Cardiac muscle cell (in vitro differentiated cells and primary cell): ENCODE data around the gene KRTAP6-1. TPM values are rescaled to one million over a fixed set of nuclear protein-coding genes. Genes with fewer than 3 reads are reported as not detected.

ENCODE experiments used
- DNase-seq, 2 donors: peaks; one replicate each; pipeline versions ENCODE4 v3.0.0 to v3.0.0-alpha.2; 2010 to 2017; ENCODE audit warnings: low read depth in 1 of 2, low spot score in 1 of 2
- H3K27ac ChIP-seq: fragments of 200-600 bp; sonication (generic); 2 replicates; pipeline ENCODE4 v1.5.1; 2016
- H3K27me3 ChIP-seq: fragments of 200-600 bp; sonication (generic); 2 replicates; pipeline ENCODE4 v1.6.0; 2016; ENCODE audit warnings: control low read depth
- H3K36me3 ChIP-seq: fragments of 200-600 bp; sonication (generic); 2 replicates; pipeline ENCODE4 v1.5.1; 2016; ENCODE audit warnings: control low read depth
- H3K4me1 ChIP-seq: fragments of 200-600 bp; sonication (generic); 2 replicates; pipeline ENCODE4 v1.8.1; 2017; ENCODE audit warnings: low read depth, mild to moderate bottlenecking, mixed run types
- H3K4me3 ChIP-seq: fragments of 200-600 bp; sonication (generic); 2 replicates; pipeline ENCODE4 v1.5.1; 2016; ENCODE audit warnings: mild to moderate bottlenecking
- H3K9me3 ChIP-seq: fragments of 200-600 bp; sonication (generic); 2 replicates; pipeline ENCODE4 v1.5.1; 2017; ENCODE audit warnings: low read depth, mild to moderate bottlenecking, control low read depth
- polyA plus RNA-seq: library from polyadenylated mRNA; unstranded; fragments of >200 nt; fragmentation: Nextera tagmentation; extraction: Ambion mirVana; gene quantifications from 2 replicates; pipeline ENCODE4 v1.2.1, GENCODE V29; 2016
- total RNA-seq: library from RNA; depleted of rRNA; stranded (reverse); fragments of >200 nt; gene quantifications from 2 replicates; pipeline ENCODE4 v1.2.3, GENCODE V29; 2016
- TF ChIP-seq, protein P1 (sequence below): IDR thresholded peaks from 2 replicates; pipeline ENCODE4 v1.5.1; 2012; ENCODE audit warnings: low read depth, mild to moderate bottlenecking, low read length

Gene KRTAP6-1
- total and polyA plus RNA-seq, 2 experiments from 2014 or later = not detected

DNA sequence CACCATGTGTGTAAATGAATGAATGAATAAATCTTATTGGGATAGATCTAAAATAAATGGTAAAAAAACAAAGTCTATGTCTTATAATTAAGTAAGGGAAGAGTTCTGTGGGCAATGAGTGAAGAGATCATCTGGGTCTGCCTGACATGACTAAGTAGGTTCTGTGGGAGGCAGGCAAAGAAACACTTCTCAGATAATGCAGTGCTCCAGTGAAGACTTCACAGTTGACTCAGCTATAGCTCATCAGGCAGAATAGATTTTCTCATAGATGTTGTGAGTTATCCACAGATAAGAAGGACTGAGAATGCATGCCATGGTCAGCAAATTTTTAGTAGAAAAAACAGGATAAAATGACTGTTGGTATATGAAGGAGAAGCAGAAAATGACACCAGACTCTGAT, 36.0 kb downstream of the KRTAP6-1 start:
- Histone ChIP-seq H3K4me3 (no peak overlapping the region), H3K36me3 (no peaks in the 10 kb centered on the region), H3K9me3 (no peaks in the 10 kb centered on the region), H3K4me1 (no peaks in the 10 kb centered on the region), H3K27ac (no peak overlapping the region), H3K27me3 (no peaks in the 10 kb centered on the region)
- TF ChIP-seq, protein P1, sequence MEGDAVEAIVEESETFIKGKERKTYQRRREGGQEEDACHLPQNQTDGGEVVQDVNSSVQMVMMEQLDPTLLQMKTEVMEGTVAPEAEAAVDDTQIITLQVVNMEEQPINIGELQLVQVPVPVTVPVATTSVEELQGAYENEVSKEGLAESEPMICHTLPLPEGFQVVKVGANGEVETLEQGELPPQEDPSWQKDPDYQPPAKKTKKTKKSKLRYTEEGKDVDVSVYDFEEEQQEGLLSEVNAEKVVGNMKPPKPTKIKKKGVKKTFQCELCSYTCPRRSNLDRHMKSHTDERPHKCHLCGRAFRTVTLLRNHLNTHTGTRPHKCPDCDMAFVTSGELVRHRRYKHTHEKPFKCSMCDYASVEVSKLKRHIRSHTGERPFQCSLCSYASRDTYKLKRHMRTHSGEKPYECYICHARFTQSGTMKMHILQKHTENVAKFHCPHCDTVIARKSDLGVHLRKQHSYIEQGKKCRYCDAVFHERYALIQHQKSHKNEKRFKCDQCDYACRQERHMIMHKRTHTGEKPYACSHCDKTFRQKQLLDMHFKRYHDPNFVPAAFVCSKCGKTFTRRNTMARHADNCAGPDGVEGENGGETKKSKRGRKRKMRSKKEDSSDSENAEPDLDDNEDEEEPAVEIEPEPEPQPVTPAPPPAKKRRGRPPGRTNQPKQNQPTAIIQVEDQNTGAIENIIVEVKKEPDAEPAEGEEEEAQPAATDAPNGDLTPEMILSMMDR = no peak
- no peak for DNase-seq

- Histone ChIP-seq H3K27me3 (no peaks in the 10 kb centered on the region), H3K27ac (no peak overlapping the region), H3K4me1 (no peaks in the 10 kb centered on the region), H3K9me3 (no peaks in the 10 kb centered on the region), H3K36me3 (no peaks in the 10 kb centered on the region), H3K4me3 (no peak overlapping the region)
- TF ChIP-seq, protein P1 = no peak
- no peak for DNase-seq
Measured at GRCh38 chr21:30567617-30568016, 46.1 kb downstream of the KRTAP6-1 start.

DNA sequence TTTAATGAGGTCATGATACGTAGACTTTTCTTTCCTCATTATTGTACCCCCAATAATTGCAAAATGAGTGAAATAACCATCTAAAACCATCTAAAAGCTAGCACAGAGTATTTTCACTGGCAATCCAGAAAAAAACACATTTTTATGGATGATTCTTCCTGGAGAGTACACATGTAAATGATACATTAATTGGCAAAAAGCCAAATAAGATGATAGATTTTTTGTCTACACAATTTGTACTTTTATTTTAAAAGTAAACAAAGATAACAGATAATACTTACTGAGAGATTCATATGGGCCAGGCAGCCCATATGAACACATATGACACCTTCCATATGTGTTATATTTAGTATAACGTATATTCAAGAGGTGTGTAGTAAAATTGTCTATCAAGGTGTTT, 50.1 kb downstream of the KRTAP6-1 start:
- no peak for DNase-seq
- Histone ChIP-seq H3K36me3 (no peaks in the 10 kb centered on the region), H3K27ac (no peak overlapping the region), H3K9me3 (no peaks in the 10 kb centered on the region), H3K4me3 (no peak overlapping the region), H3K4me1 (no peaks in the 10 kb centered on the region), H3K27me3 (no peaks in the 10 kb centered on the region)
- TF ChIP-seq, protein P1 = no peak

Other genes starting within 250 kb of the KRTAP6-1 start
- gene KRTAP13-2, start 241.7 kb downstream of the KRTAP6-1 start, total RNA-seq = not detected in 2 replicates
- gene KRTAP13-2, start 241.7 kb downstream of the KRTAP6-1 start, polyA plus RNA-seq = not detected in 2 replicates
- not detected in 2 replicates for gene KRTAP13-1, start 217.9 kb downstream of the KRTAP6-1 start, total RNA-seq
- not detected in 2 replicates for gene KRTAP13-1, start 217.9 kb downstream of the KRTAP6-1 start, polyA plus RNA-seq
- not detected in 2 replicates for gene KRTAP13-3, start 188.0 kb downstream of the KRTAP6-1 start, total RNA-seq
- not detected in 2 replicates for gene KRTAP13-3, start 188.0 kb downstream of the KRTAP6-1 start, polyA plus RNA-seq
- gene KRTAP13-4, start 183.7 kb downstream of the KRTAP6-1 start, total RNA-seq = not detected in 2 replicates
- gene KRTAP13-4, start 183.7 kb downstream of the KRTAP6-1 start, polyA plus RNA-seq = not detected in 2 replicates
- gene KRTAP15-1, start 173.7 kb downstream of the KRTAP6-1 start, total RNA-seq = not detected in 2 replicates
- gene KRTAP15-1, start 173.7 kb downstream of the KRTAP6-1 start, polyA plus RNA-seq = not detected in 2 replicates
- gene KRTAP19-1, start 133.6 kb downstream of the KRTAP6-1 start, total RNA-seq = not detected in 2 replicates
- gene KRTAP19-1, start 133.6 kb downstream of the KRTAP6-1 start, polyA plus RNA-seq = not detected in 2 replicates
- gene KRTAP19-2, start 126.5 kb downstream of the KRTAP6-1 start, total RNA-seq = not detected in 2 replicates
- not detected in 2 replicates for gene KRTAP19-2, start 126.5 kb downstream of the KRTAP6-1 start, polyA plus RNA-seq
- gene KRTAP19-3, start 121.9 kb downstream of the KRTAP6-1 start, total RNA-seq = not detected in 2 replicates
- not detected in 2 replicates for gene KRTAP19-3, start 121.9 kb downstream of the KRTAP6-1 start, polyA plus RNA-seq
- not detected in 2 replicates for gene KRTAP19-4, start 116.8 kb downstream of the KRTAP6-1 start, total RNA-seq
- not detected in 2 replicates for gene KRTAP19-4, start 116.8 kb downstream of the KRTAP6-1 start, polyA plus RNA-seq
- gene KRTAP19-5, start 111.8 kb downstream of the KRTAP6-1 start, total RNA-seq = not detected in 2 replicates
- not detected in 2 replicates for gene KRTAP19-5, start 111.8 kb downstream of the KRTAP6-1 start, polyA plus RNA-seq
- not detected in 2 replicates for gene KRTAP19-6, start 72.1 kb downstream of the KRTAP6-1 start, total RNA-seq
- not detected in 2 replicates for gene KRTAP19-6, start 72.1 kb downstream of the KRTAP6-1 start, polyA plus RNA-seq
- gene KRTAP19-7, start 52.6 kb downstream of the KRTAP6-1 start, total RNA-seq = not detected in 2 replicates
- not detected in 2 replicates for gene KRTAP19-7, start 52.6 kb downstream of the KRTAP6-1 start, polyA plus RNA-seq
- gene KRTAP22-2, start 23.5 kb downstream of the KRTAP6-1 start, total RNA-seq = not detected in 2 replicates
- not detected in 2 replicates for gene KRTAP22-2, start 23.5 kb downstream of the KRTAP6-1 start, polyA plus RNA-seq
- gene KRTAP6-3, start 21.5 kb downstream of the KRTAP6-1 start, total RNA-seq = not detected in 2 replicates
- gene KRTAP6-3, start 21.5 kb downstream of the KRTAP6-1 start, polyA plus RNA-seq = not detected in 2 replicates
- not detected in 2 replicates for gene KRTAP6-2, start 15.0 kb downstream of the KRTAP6-1 start, total RNA-seq
- not detected in 2 replicates for gene KRTAP6-2, start 15.0 kb downstream of the KRTAP6-1 start, polyA plus RNA-seq
- gene KRTAP22-1, start 12.8 kb downstream of the KRTAP6-1 start, total RNA-seq = not detected in 2 replicates
- gene KRTAP22-1, start 12.8 kb downstream of the KRTAP6-1 start, polyA plus RNA-seq = not detected in 2 replicates
- gene KRTAP20-1, start 2.5 kb upstream of the KRTAP6-1 start, total RNA-seq = not detected in 2 replicates
- gene KRTAP20-1, start 2.5 kb upstream of the KRTAP6-1 start, polyA plus RNA-seq = not detected in 2 replicates
- gene KRTAP20-4, start 6.7 kb upstream of the KRTAP6-1 start, total RNA-seq = not detected in 2 replicates
- not detected in 2 replicates for gene KRTAP20-4, start 6.7 kb upstream of the KRTAP6-1 start, polyA plus RNA-seq
- not detected in 2 replicates for gene KRTAP20-2, start 21.3 kb upstream of the KRTAP6-1 start, total RNA-seq
- not detected in 2 replicates for gene KRTAP20-2, start 21.3 kb upstream of the KRTAP6-1 start, polyA plus RNA-seq
- not detected in 2 replicates for gene KRTAP20-3, start 28.9 kb upstream of the KRTAP6-1 start, total RNA-seq
- not detected in 2 replicates for gene KRTAP20-3, start 28.9 kb upstream of the KRTAP6-1 start, polyA plus RNA-seq
- not detected in 2 replicates for gene KRTAP21-3, start 104.8 kb upstream of the KRTAP6-1 start, total RNA-seq
- gene KRTAP21-3, start 104.8 kb upstream of the KRTAP6-1 start, polyA plus RNA-seq = not detected in 2 replicates
- gene KRTAP21-2, start 133.3 kb upstream of the KRTAP6-1 start, total RNA-seq = not detected in 2 replicates
- not detected in 2 replicates for gene KRTAP21-2, start 133.3 kb upstream of the KRTAP6-1 start, polyA plus RNA-seq
- not detected in 2 replicates for gene KRTAP21-1, start 141.5 kb upstream of the KRTAP6-1 start, total RNA-seq
- gene KRTAP21-1, start 141.5 kb upstream of the KRTAP6-1 start, polyA plus RNA-seq = not detected in 2 replicates
- gene KRTAP8-1, start 199.3 kb upstream of the KRTAP6-1 start, total RNA-seq = not detected in 2 replicates
- gene KRTAP8-1, start 199.3 kb upstream of the KRTAP6-1 start, polyA plus RNA-seq = not detected in 2 replicates
- gene KRTAP7-1, start 215.8 kb upstream of the KRTAP6-1 start, total RNA-seq = not detected in 2 replicates
- gene KRTAP7-1, start 215.8 kb upstream of the KRTAP6-1 start, polyA plus RNA-seq = not detected in 2 replicates